Muscle layer of duodenum (tissue), 2 donors: ENCODE measurements around the gene PAIP2.
"Not testable (repeated sequence)": the region's sequence is repeated elsewhere in the genome, so short reads cannot be mapped to it uniquely, and the experiment has no call there.

Experiments used
- H3K27ac ChIP-seq: one replicate; pipeline ENCODE4 v1.7.0; 2013; ENCODE audit warnings: mild to moderate bottlenecking, low read length
- H3K27me3 ChIP-seq: one replicate; pipeline ENCODE4 v1.7.0; 2013; ENCODE audit warnings: low read depth, mild to moderate bottlenecking, control low read depth, low read length
- H3K36me3 ChIP-seq, 2 donors: one replicate each; pipeline ENCODE4 v1.7.0; 2013; ENCODE audit warnings: low read length in 2 of 2, control low read depth in 1 of 2, mild to moderate bottlenecking in 1 of 2; ENCODE audit not compliant: insufficient read depth in 2 of 2, control insufficient read depth in 1 of 2
- H3K4me1 ChIP-seq, 2 donors: one replicate each; pipeline ENCODE4 v1.7.0; 2013; ENCODE audit warnings: low read length in 2 of 2, mild to moderate bottlenecking in 2 of 2, control low read depth in 1 of 2, moderate library complexity in 1 of 2; ENCODE audit not compliant: insufficient read depth in 2 of 2, control insufficient read depth in 1 of 2
- H3K4me3 ChIP-seq, 2 donors: one replicate each; pipeline ENCODE4 v1.7.0; 2013; ENCODE audit warnings: low read length in 2 of 2, low read depth in 1 of 2, mild to moderate bottlenecking in 1 of 2
- H3K9me3 ChIP-seq, 2 donors: one replicate each; pipeline ENCODE4 v1.7.0; 2013; ENCODE audit warnings: low read length in 2 of 2, control low read depth in 1 of 2, mild to moderate bottlenecking in 1 of 2; ENCODE audit not compliant: control insufficient read depth in 1 of 2
- donor health status: healthy.

Gene PAIP2

GRCh38 chr5:139406963-139407362 lies 65.3 kb downstream of the PAIP2 start:
- no peaks in the 10 kb centered on the region for H3K9me3 ChIP-seq
- H3K27ac ChIP-seq = no peak overlapping the region
- H3K27me3 ChIP-seq = no peaks in the 10 kb centered on the region
- H3K4me1 ChIP-seq = peaks cover 5 to 12% of the 10 kb centered on the region in 2 donors
- no peak overlapping the region for H3K4me3 ChIP-seq
- H3K36me3 ChIP-seq = peaks cover 0 to 4% of the 10 kb centered on the region in 2 donors

- no peaks in the 10 kb centered on the region for H3K27me3 ChIP-seq
- H3K4me3 ChIP-seq = no peak overlapping the region
- no peak overlapping the region for H3K27ac ChIP-seq
- no peaks in the 10 kb centered on the region for H3K9me3 ChIP-seq
- H3K36me3 ChIP-seq = peaks cover 0 to 4% of the 10 kb centered on the region in 2 donors
- peaks cover 5 to 12% of the 10 kb centered on the region in 2 donors for H3K4me1 ChIP-seq
Measured at GRCh38 chr5:139407517-139407916, 65.9 kb downstream of the PAIP2 start.

- no peak overlapping the region for H3K27ac ChIP-seq
Measured at GRCh38 chr5:139408191-139408590, 66.5 kb downstream of the PAIP2 start.

GRCh38 chr5:139409116-139409515 lies 67.5 kb downstream of the PAIP2 start:
- H3K4me3 ChIP-seq, H3K36me3 ChIP-seq, H3K4me1 ChIP-seq, H3K9me3 ChIP-seq, H3K27ac ChIP-seq, H3K27me3 ChIP-seq: not testable (repeated sequence)

More at GRCh38 chr5:139408191-139408590, 66.5 kb downstream of the PAIP2 start:
- Histone ChIP-seq H3K36me3 (peaks cover 0 to 4% of the 10 kb centered on the region in 2 donors), H3K9me3 (no peaks in the 10 kb centered on the region), H3K4me1 (peaks cover 5 to 8% of the 10 kb centered on the region in 2 donors), H3K4me3 (no peak overlapping the region), H3K27me3 (no peaks in the 10 kb centered on the region)

GRCh38 chr5:139410121-139410992 lies 68.7 kb downstream of the PAIP2 start:
- H3K9me3 ChIP-seq = no peaks in the 10 kb centered on the region
- H3K4me1 ChIP-seq = peaks cover 10 to 14% of the 10 kb centered on the region in 2 donors
- peaks cover 0 to 6% of the 10 kb centered on the region in 2 donors for H3K36me3 ChIP-seq
- H3K4me3 ChIP-seq = no peak overlapping the region
- no peaks in the 10 kb centered on the region for H3K27me3 ChIP-seq
- H3K27ac ChIP-seq = no peak overlapping the region

- peaks cover 0 to 6% of the 10 kb centered on the region in 2 donors for H3K36me3 ChIP-seq
- H3K9me3 ChIP-seq = no peaks in the 10 kb centered on the region
- H3K27ac ChIP-seq = no peak overlapping the region
- H3K4me3 ChIP-seq = no peak overlapping the region
- peaks cover 10 to 23% of the 10 kb centered on the region in 2 donors for H3K4me1 ChIP-seq
- H3K27me3 ChIP-seq = no peaks in the 10 kb centered on the region
Measured at GRCh38 chr5:139410993-139411828, 69.6 kb downstream of the PAIP2 start.

- H3K27ac ChIP-seq = no peak overlapping the region
- peaks cover 0 to 6% of the 10 kb centered on the region in 2 donors for H3K36me3 ChIP-seq
- peaks cover 10 to 42% of the 10 kb centered on the region in 2 donors for H3K4me1 ChIP-seq
- no peaks in the 10 kb centered on the region for H3K27me3 ChIP-seq
- H3K9me3 ChIP-seq = no peaks in the 10 kb centered on the region
- no peak overlapping the region for H3K4me3 ChIP-seq
Measured at GRCh38 chr5:139413153-139413552, 71.5 kb downstream of the PAIP2 start.

- H3K9me3 ChIP-seq = no peaks in the 10 kb centered on the region
- H3K4me3 ChIP-seq = no peak overlapping the region
- peaks cover 10 to 48% of the 10 kb centered on the region in 2 donors for H3K4me1 ChIP-seq
- H3K27me3 ChIP-seq = no peaks in the 10 kb centered on the region
- peak overlapping the region; percentile 65 for H3K27ac ChIP-seq
- peaks cover under 1 to 6% of the 10 kb centered on the region in 2 donors for H3K36me3 ChIP-seq
Measured at GRCh38 chr5:139413963-139414362, 72.3 kb downstream of the PAIP2 start.

- Histone ChIP-seq H3K4me3 (no peak overlapping the region), H3K4me1 (peaks cover 10 to 48% of the 10 kb centered on the region in 2 donors), H3K27me3 (no peaks in the 10 kb centered on the region), H3K36me3 (peaks cover 8 to 11% of the 10 kb centered on the region in 2 donors), H3K9me3 (no peaks in the 10 kb centered on the region), H3K27ac (peak overlapping the region; percentile 65)
Measured at GRCh38 chr5:139414581-139415130, 73.0 kb downstream of the PAIP2 start.

GRCh38 chr5:139415221-139415861 lies 73.7 kb downstream of the PAIP2 start:
- no peak overlapping the region for H3K4me3 ChIP-seq

More at GRCh38 chr5:139415221-139415861, 73.7 kb downstream of the PAIP2 start:
- H3K27me3 ChIP-seq = no peaks in the 10 kb centered on the region
- H3K4me1 ChIP-seq = peaks cover 10 to 48% of the 10 kb centered on the region in 2 donors
- peaks cover 8 to 18% of the 10 kb centered on the region in 2 donors for H3K36me3 ChIP-seq
- peak overlapping the region; percentile 65 for H3K27ac ChIP-seq
- H3K9me3 ChIP-seq = no peaks in the 10 kb centered on the region
